SU-DHL-6 (cell line): ENCODE measurements around the gene CROCC.

Experiments used
- H2AFZ ChIP-seq: fragments of 200-600 bp; sonication (generic); 2 replicates; pipeline ENCODE4 v1.6.1; 2014; ENCODE audit warnings: low read depth, mild to moderate bottlenecking, moderate library complexity, mixed read lengths, antibody characterized with exemption, low read length; ENCODE audit not compliant: severe bottlenecking
- H3F3A ChIP-seq: fragments of 200-600 bp; shearing (Covaris generic); 2 replicates; pipeline ENCODE4 v1.6.0; 2016; ENCODE audit warnings: antibody characterized with exemption, mild to moderate bottlenecking; ENCODE audit not compliant: insufficient read depth
- H3K27ac ChIP-seq: fragments of 200-600 bp; sonication (generic); 2 replicates; pipeline ENCODE4 v1.5.1; 2016; ENCODE audit warnings: low read depth, mild to moderate bottlenecking, low read length, moderate library complexity, mixed read lengths
- H3K27me3 ChIP-seq: fragments of 200-600 bp; sonication (generic), shearing (Covaris generic); 2 replicates; pipeline ENCODE4 v1.6.0; 2014; ENCODE audit warnings: mild to moderate bottlenecking, low read length
- H3K36me3 ChIP-seq: fragments of 200-600 bp; sonication (generic); 2 replicates; pipeline ENCODE4 v1.6.1; 2014; ENCODE audit warnings: mild to moderate bottlenecking, low read length, mixed read lengths
- H3K4me2 ChIP-seq: fragments of 300-600, 200-600 bp; shearing (Covaris generic), sonication (generic); 2 replicates; pipeline ENCODE4 v1.6.0; 2014; ENCODE audit warnings: low read length, low read depth, mild to moderate bottlenecking; ENCODE audit not compliant: poor library complexity, severe bottlenecking
- H3K4me3 ChIP-seq: fragments of 200-600 bp; sonication (generic); 2 replicates; pipeline ENCODE4 v1.5.1; 2014; ENCODE audit warnings: antibody characterized with exemption, low read length, mild to moderate bottlenecking, mixed read lengths; ENCODE audit not compliant: insufficient read depth, poor library complexity, severe bottlenecking
- H3K79me2 ChIP-seq: fragments of 200-600 bp; sonication (generic); 2 replicates; pipeline ENCODE4 v1.6.1; 2014; ENCODE audit warnings: mild to moderate bottlenecking, low read length, moderate library complexity; ENCODE audit not compliant: insufficient read depth
- H3K9ac ChIP-seq: fragments of 200-600 bp; sonication (generic); 2 replicates; pipeline ENCODE4 v1.7.0; 2014; ENCODE audit warnings: mild to moderate bottlenecking, low read length
- H3K9me2 ChIP-seq: fragments of 200-600 bp; sonication (generic); replicated peaks from 2 replicates; pipeline ENCODE4 v1.6.1; 2014; ENCODE audit warnings: low read length; ENCODE audit not compliant: insufficient read depth
- H3K9me3 ChIP-seq: fragments of 200-600 bp; sonication (generic); 2 replicates; pipeline ENCODE4 v1.6.1; 2014; ENCODE audit warnings: low read length, mixed read lengths; ENCODE audit not compliant: insufficient read depth
- H4K20me1 ChIP-seq: fragments of 200-600 bp; sonication (generic); 2 replicates; pipeline ENCODE4 v1.6.1; 2014; ENCODE audit warnings: low read depth, mild to moderate bottlenecking, antibody characterized with exemption, low read length, moderate library complexity, mixed read lengths
- CTCF ChIP-seq: fragments of 200-600 bp; sonication (generic); IDR thresholded peaks from one replicate; pipeline ENCODE4 v1.5.1; 2017; ENCODE audit warnings: antibody characterized with exemption, mild to moderate bottlenecking, low read length, moderate library complexity; ENCODE audit not compliant: insufficient read depth, poor library complexity, severe bottlenecking
- EZH2phosphoT487 ChIP-seq: fragments of 200-600 bp; sonication (generic), shearing (Covaris generic); conservative IDR thresholded peaks from 2 replicates; pipeline ENCODE4 v1.6.1; 2018; ENCODE audit warnings: mild to moderate bottlenecking, antibody characterized with exemption, low read length, moderate library complexity, mixed read lengths

CROCC gene

DNA sequence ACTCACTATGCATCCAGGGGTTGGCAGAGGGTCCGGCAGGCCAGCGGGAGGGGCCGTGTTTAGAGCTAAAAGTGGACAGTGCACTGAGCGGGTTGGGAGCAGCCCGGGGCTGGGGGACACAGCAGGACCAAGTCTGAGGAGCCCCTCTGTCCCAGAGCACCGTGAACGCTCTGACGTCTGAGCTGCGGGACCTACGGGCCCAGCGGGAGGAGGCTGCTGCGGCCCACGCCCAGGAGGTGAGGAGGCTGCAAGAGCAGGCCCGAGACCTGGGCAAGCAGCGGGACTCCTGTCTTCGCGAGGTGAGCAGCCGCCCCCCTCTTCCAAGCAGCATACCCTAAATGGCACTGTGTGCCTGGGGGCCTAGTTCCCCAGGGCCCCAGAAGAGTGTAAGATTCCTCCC lies 32.8 kb downstream of the CROCC start:
- no peak overlapping the region for H3K4me2 ChIP-seq
- H3K27ac ChIP-seq = no peak overlapping the region
- H3K9ac ChIP-seq = no peak overlapping the region
- no peak for TF ChIP-seq CTCF
- no peaks in the 10 kb centered on the region for H3K79me2 ChIP-seq
- H3K36me3 ChIP-seq = no peaks in the 10 kb centered on the region
- no peaks in the 10 kb centered on the region for H4K20me1 ChIP-seq
- H2AFZ ChIP-seq = no peak overlapping the region
- no peaks in the 10 kb centered on the region for H3F3A ChIP-seq
- no peaks in the 10 kb centered on the region for H3K27me3 ChIP-seq
- no peaks in the 10 kb centered on the region for H3K9me3 ChIP-seq
- H3K9me2 ChIP-seq = no peaks in the 10 kb centered on the region
- H3K4me3 ChIP-seq = no peak overlapping the region

GRCh38 chr1:16955186-16955585 lies 33.5 kb downstream of the CROCC start:
- Histone ChIP-seq H3K9me3 (no peaks in the 10 kb centered on the region), H3K9me2 (no peaks in the 10 kb centered on the region), H3F3A (no peaks in the 10 kb centered on the region), H3K79me2 (no peaks in the 10 kb centered on the region), H4K20me1 (no peaks in the 10 kb centered on the region), H3K4me2 (no peak overlapping the region), H2AFZ (no peak overlapping the region), H3K27ac (no peak overlapping the region), H3K36me3 (no peaks in the 10 kb centered on the region), H3K9ac (no peak overlapping the region), H3K4me3 (no peak overlapping the region), H3K27me3 (no peaks in the 10 kb centered on the region)
- TF ChIP-seq EZH2phosphoT487 (no peak), CTCF (no peak)

GRCh38 chr1:16956775-16957174 lies 35.0 kb downstream of the CROCC start:
- no peaks in the 10 kb centered on the region for H3K79me2 ChIP-seq
- no peaks in the 10 kb centered on the region for H3K36me3 ChIP-seq
- no peak overlapping the region for H3K4me2 ChIP-seq
- TF ChIP-seq EZH2phosphoT487 (no peak), CTCF (no peak)
- H3K27me3 ChIP-seq = no peaks in the 10 kb centered on the region
- no peak overlapping the region for H3K4me3 ChIP-seq
- no peaks in the 10 kb centered on the region for H3K9me2 ChIP-seq
- H2AFZ ChIP-seq = no peak overlapping the region
- no peaks in the 10 kb centered on the region for H3K9me3 ChIP-seq
- H3K9ac ChIP-seq = no peak overlapping the region
- no peaks in the 10 kb centered on the region for H4K20me1 ChIP-seq
- H3K27ac ChIP-seq = no peak overlapping the region
- no peaks in the 10 kb centered on the region for H3F3A ChIP-seq

DNA sequence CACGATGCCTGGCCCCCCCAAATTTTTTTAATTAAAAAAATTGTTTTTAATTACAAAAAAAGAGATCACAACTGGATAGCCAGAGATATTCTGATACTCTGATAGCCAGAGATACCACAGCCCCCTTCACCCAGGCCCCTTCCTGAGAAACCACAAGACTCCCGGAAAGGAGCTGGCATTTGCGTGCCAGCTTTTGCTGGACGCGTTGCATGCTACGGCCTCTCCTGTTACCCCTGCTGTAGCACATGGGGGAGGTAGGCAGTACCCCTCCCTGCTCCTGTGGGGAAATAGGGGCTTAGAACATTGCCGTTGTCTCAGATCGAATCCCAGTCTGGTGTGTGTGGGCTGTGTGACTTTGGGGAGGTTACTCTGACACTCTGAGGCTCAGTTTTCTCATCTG lies 36.0 kb downstream of the CROCC start:
- Histone ChIP-seq H3K27ac (no peak overlapping the region), H3K79me2 (no peaks in the 10 kb centered on the region), H3K4me2 (no peak overlapping the region), H3K9ac (no peak overlapping the region), H2AFZ (no peak overlapping the region), H3K27me3 (no peaks in the 10 kb centered on the region), H3F3A (no peaks in the 10 kb centered on the region), H4K20me1 (no peaks in the 10 kb centered on the region), H3K9me2 (no peaks in the 10 kb centered on the region), H3K36me3 (no peaks in the 10 kb centered on the region), H3K9me3 (no peaks in the 10 kb centered on the region), H3K4me3 (no peak overlapping the region)
- TF ChIP-seq EZH2phosphoT487 (no peak), CTCF (no peak)
